NCI-H1417 (cell line): ENCODE results near the gene SMURF1.

ENCODE experiments used
- DNase-seq, 3 experiments: peaks; one replicate each; lab custom pipeline; 2025; lab: John Stamatoyannopoulos, UW

Gene SMURF1

GRCh38 chr7:98988641-98989040 lies 155.3 kb downstream of the SMURF1 start:
- DNase-seq, result peak in 1 of 3 experiments; percentile 7

- DNase-seq, result no peak
Measured at GRCh38 chr7:98985945-98986344, 158.0 kb downstream of the SMURF1 start.

- no peak for DNase-seq
Measured at GRCh38 chr7:98985406-98985805, 158.5 kb downstream of the SMURF1 start.

- no peak for DNase-seq
Measured at GRCh38 chr7:98984126-98984525, 159.8 kb downstream of the SMURF1 start.

- DNase-seq, result no peak
Measured at GRCh38 chr7:98982686-98983085, 161.2 kb downstream of the SMURF1 start.

- no peak for DNase-seq
Measured at GRCh38 chr7:98981701-98982100, 162.2 kb downstream of the SMURF1 start.

GRCh38 chr7:98978672-98979071 lies 165.2 kb downstream of the SMURF1 start:
- DNase-seq, result no peak
